Gastrocnemius medialis (tissue), 4 donors: ENCODE data around the gene FEZ2. TPM values are rescaled to one million over a fixed set of nuclear protein-coding genes. Genes with fewer than 3 reads are reported as not detected.

Experiments used
- ATAC-seq, 2 donors: fragments of 150-250 bp; one replicate each; pipeline ENCODE4 v1.9.1; 2016
- DNase-seq, 2 donors: peaks; one replicate each; pipeline ENCODE4 v3.0.0-alpha.2; 2019
- H3K27ac ChIP-seq, 4 donors: fragments of 200-600 bp; sonication (generic); 1 replicate in 1 of 4; 2 replicates in 3 of 4; pipeline ENCODE4 v1.5.1; 2016 to 2018; ENCODE audit warnings: mild to moderate bottlenecking in 2 of 4, moderate library complexity in 1 of 4
- H3K27me3 ChIP-seq, 3 donors: fragments of 200-600 bp; sonication (generic) in 2 of 3; 1 replicate in 1 of 3; 2 replicates in 2 of 3; pipeline versions ENCODE4 v1.5.1 to v1.6.0; 2016 to 2019; ENCODE audit warnings: mild to moderate bottlenecking in 1 of 3, moderate library complexity in 1 of 3
- H3K36me3 ChIP-seq, 2 donors: fragments of 200-600 bp; sonication (generic) in 1 of 2; one replicate each; pipeline ENCODE4 v1.5.1; 2017 to 2018
- H3K4me1 ChIP-seq, 2 donors: fragments of 200-600 bp; sonication (generic) in 1 of 2; one replicate each; pipeline ENCODE4 v1.5.1; 2016 to 2017; ENCODE audit warnings: mild to moderate bottlenecking in 2 of 2
- H3K4me3 ChIP-seq, 4 donors: fragments of 200-600 bp; sonication (generic) in 3 of 4; 1 replicate in 1 of 4; 2 replicates in 3 of 4; pipeline ENCODE4 v1.5.1; 2016 to 2019; ENCODE audit warnings: mild to moderate bottlenecking in 2 of 4
- H3K9me3 ChIP-seq, 3 donors: fragments of 200-600 bp; sonication (generic) in 2 of 3; 1 replicate in 1 of 3; 2 replicates in 2 of 3; pipeline ENCODE4 v1.5.1; 2016 to 2019
- POLR2A ChIP-seq, 2 donors: fragments of 450-650 bp; IDR thresholded peaks; one replicate each; pipeline ENCODE4 v1.6.1; 2017; ENCODE audit warnings: antibody characterized with exemption in 2 of 2, mild to moderate bottlenecking in 2 of 2, moderate library complexity in 2 of 2
- in situ Hi-C, 4 donors: fragments of 200-750 bp; cut with MboI; loops; one replicate each; pipeline versions ENCODE4 v1.15.0 to v1.8.0; 2017; ENCODE audit warnings: low sequenced_read_pairs in 4 of 4
- intact Hi-C: fragments of 100-400 bp; cut with DNase I; formaldehyde crosslinking; loops from one replicate; pipeline ENCODE4 v1.15.1; 2023; ENCODE audit warnings: low total_unique reads
- total RNA-seq, 4 donors: library from RNA; depleted of rRNA; stranded (reverse); fragments of >200 nt; gene quantifications; one replicate each; pipeline versions ENCODE4 v1.1.0 to v1.2.3, GENCODE V29; 2016
- TF ChIP-seq, protein P1 (sequence below), 5 experiments: fragments of 450-650 bp in 3 of 5; fragments of 200-600 bp in 2 of 5; sonication (generic) in 2 of 5; IDR thresholded peaks in 4 of 5; conservative IDR thresholded peaks in 1 of 5; 1 replicate in 4 of 5; 2 replicates in 1 of 5; pipeline ENCODE4 v1.5.1; 2016 to 2019; ENCODE audit warnings: antibody characterized with exemption in 5 of 5, mild to moderate bottlenecking in 3 of 5, moderate library complexity in 3 of 5

The FEZ2 gene
- total RNA-seq, 4 donors from 2014 or later: 65.1 to 126 (median 110) TPM

DNA sequence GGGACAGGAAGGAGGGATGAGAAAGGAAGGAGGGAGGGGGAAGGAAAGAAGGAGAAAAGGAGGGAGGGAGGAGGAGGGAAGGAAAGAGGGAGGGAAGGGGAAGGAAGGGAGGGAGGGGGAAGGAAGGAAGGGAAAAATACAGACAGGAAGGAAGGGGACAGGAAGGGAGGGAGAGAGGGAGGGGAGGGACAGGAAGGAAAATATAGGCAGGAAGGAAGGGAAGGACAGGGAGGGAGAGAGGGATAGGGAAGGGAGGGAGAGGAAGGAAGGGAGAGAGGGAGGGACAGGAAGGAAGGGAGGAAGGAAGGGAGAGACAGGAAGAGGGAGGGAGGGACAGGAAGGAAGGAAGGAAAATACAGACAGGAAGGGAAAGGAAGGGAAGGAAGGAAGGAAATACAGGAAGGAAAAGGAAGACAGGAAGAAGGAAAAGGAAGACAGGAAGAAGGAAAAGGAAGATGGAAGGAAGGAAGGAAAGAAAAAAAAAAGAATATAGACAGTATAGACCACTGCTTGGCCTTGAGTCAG, 63.6 kb downstream of the FEZ2 start:
- DNase-seq (no peak), ATAC-seq (no peak)
- Histone ChIP-seq H3K27me3 (no peaks in the 10 kb centered on the region), H3K4me3 (no peak overlapping the region), H3K9me3 (no peaks in the 10 kb centered on the region), H3K36me3 (peaks cover 0 to 64% of the 10 kb centered on the region in 2 donors), H3K27ac (no peak overlapping the region), H3K4me1 (peaks cover 11 to 21% of the 10 kb centered on the region in 2 donors)
- intact Hi-C loops: no loop called here
- TF ChIP-seq POLR2A (IDR thresholded peaks at IDR 0.05): no peak
- TF ChIP-seq, protein P1, sequence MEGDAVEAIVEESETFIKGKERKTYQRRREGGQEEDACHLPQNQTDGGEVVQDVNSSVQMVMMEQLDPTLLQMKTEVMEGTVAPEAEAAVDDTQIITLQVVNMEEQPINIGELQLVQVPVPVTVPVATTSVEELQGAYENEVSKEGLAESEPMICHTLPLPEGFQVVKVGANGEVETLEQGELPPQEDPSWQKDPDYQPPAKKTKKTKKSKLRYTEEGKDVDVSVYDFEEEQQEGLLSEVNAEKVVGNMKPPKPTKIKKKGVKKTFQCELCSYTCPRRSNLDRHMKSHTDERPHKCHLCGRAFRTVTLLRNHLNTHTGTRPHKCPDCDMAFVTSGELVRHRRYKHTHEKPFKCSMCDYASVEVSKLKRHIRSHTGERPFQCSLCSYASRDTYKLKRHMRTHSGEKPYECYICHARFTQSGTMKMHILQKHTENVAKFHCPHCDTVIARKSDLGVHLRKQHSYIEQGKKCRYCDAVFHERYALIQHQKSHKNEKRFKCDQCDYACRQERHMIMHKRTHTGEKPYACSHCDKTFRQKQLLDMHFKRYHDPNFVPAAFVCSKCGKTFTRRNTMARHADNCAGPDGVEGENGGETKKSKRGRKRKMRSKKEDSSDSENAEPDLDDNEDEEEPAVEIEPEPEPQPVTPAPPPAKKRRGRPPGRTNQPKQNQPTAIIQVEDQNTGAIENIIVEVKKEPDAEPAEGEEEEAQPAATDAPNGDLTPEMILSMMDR (IDR thresholded peaks at IDR 0.05 in 4 of 5, conservative IDR thresholded peaks at IDR 0.05 in 1 of 5): no peak
- in situ Hi-C loops: loop anchor here in 3 of 4 donors (10.0 to 25.0 kb wide), 2 partner anchors 128 to 130 kb away; no protein-coding TSS in a partner anchor

- Histone ChIP-seq H3K4me3 (no peak overlapping the region), H3K9me3 (no peaks in the 10 kb centered on the region), H3K36me3 (peaks cover 0 to 41% of the 10 kb centered on the region in 2 donors), H3K27ac (peak overlapping the region; percentile 41 to 67 (median 58)), H3K27me3 (no peaks in the 10 kb centered on the region), H3K4me1 (peaks cover 32 to 33% of the 10 kb centered on the region in 2 donors)
- intact Hi-C loops (no loop called here), in situ Hi-C loops (loop anchor here in 3 of 4 donors (10.0 to 25.0 kb wide), 2 partner anchors 131 to 134 kb away; no protein-coding TSS in a partner anchor)
- DNase-seq (no peak), ATAC-seq (peak in 1 of 2 donors; percentile 35)
- TF ChIP-seq POLR2A (IDR thresholded peaks at IDR 0.05): no peak
- TF ChIP-seq, protein P1 (IDR thresholded peaks at IDR 0.05 in 4 of 5, conservative IDR thresholded peaks at IDR 0.05 in 1 of 5): peak in 2 of 5 experiments; percentile 12 to 15
Observed at GRCh38 chr2:36530983-36531354, 67.0 kb downstream of the FEZ2 start.

DNA sequence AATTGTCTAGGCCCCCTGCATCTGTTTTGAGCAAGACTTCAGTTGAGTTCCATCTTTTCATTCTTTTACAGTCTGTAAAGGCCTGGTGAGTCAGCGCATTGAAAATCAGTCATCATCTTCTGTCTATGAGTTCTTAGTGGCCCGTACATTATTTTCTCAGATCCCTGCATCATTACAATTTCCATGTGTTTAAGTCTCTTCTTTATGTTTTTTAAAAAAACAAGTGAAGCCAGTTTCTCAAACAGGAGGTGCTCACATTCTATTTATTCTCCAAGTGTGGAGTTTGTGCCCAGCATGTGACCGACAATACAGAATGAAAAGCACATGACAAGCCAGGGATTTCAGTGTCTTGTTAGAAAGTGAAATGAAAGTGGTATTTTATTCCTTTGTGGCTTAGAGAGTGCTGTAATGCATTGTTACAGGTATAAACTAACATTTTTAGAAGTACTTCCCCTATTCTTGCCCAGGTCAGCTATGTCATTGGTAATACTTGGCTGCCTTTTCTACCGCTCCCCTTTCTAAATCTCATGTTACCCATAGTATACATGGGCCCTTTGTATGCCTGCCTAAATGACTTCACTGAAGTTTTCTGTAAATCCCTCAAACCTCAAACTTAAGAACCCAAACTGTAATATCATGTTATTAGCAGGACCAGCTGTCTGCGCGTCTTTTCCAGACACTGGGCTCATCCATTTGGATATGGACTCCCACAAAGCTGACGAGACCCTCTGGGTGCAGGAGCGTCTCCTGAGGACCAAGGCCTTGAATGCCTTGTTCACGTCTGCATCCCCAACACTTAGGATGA, 67.6 kb downstream of the FEZ2 start:
- H3K27me3 ChIP-seq: no peaks in the 10 kb centered on the region
- peaks cover 0 to 46% of the 10 kb centered on the region in 2 donors for H3K36me3 ChIP-seq
- no peak for ATAC-seq
- no peak for DNase-seq
- no peak overlapping the region for H3K4me3 ChIP-seq
- peaks cover 32 to 33% of the 10 kb centered on the region in 2 donors for H3K4me1 ChIP-seq
- TF ChIP-seq, protein P1 (IDR thresholded peaks at IDR 0.05 in 4 of 5, conservative IDR thresholded peaks at IDR 0.05 in 1 of 5): no peak
- TF ChIP-seq POLR2A (IDR thresholded peaks at IDR 0.05): no peak
- H3K9me3 ChIP-seq: no peaks in the 10 kb centered on the region
- intact Hi-C loops (no loop called here), in situ Hi-C loops (loop anchor here in 3 of 4 donors (10.0 to 25.0 kb wide), 2 partner anchors 132 to 134 kb away; no protein-coding TSS in a partner anchor)
- peak overlapping the region; percentile 41 to 67 (median 58) for H3K27ac ChIP-seq

- Histone ChIP-seq H3K4me1 (peaks cover 32 to 33% of the 10 kb centered on the region in 2 donors), H3K36me3 (peaks cover 0 to 59% of the 10 kb centered on the region in 2 donors), H3K9me3 (no peaks in the 10 kb centered on the region), H3K4me3 (no peak overlapping the region), H3K27ac (peak overlapping the region in 2 of 4 donors; percentile 2 to 22), H3K27me3 (no peaks in the 10 kb centered on the region)
- ATAC-seq (no peak), DNase-seq (no peak)
- in situ Hi-C loops: loop anchor here in 3 of 4 donors (10.0 to 25.0 kb wide), 2 partner anchors 133 to 136 kb away; no protein-coding TSS in a partner anchor
- intact Hi-C loops: no loop called here
- no peak for TF ChIP-seq POLR2A (IDR thresholded peaks at IDR 0.05)
- TF ChIP-seq, protein P1 (IDR thresholded peaks at IDR 0.05 in 4 of 5, conservative IDR thresholded peaks at IDR 0.05 in 1 of 5): no peak
Observed at GRCh38 chr2:36528766-36529392, 69.1 kb downstream of the FEZ2 start.
